ENCODE measurements around the gene C1R. TPM values are rescaled to one million over a fixed set of nuclear protein-coding genes. Genes with fewer than 3 reads are reported as not detected.

C1R gene
- total and polyA plus RNA-seq, 4 donors, result 268 to 525 (median 434) TPM

GRCh38 chr12:7127916-7128626 lies 35.8 kb upstream of the C1R start:
- Histone ChIP-seq H3K4me3 (no peak overlapping the region), H3K27me3 (ENCODE audit: control insufficient read depth in 3 of 3, insufficient read depth in 3 of 3, low read length in 2 of 3) (peaks cover 0 to 3% (median 2%) of the 10 kb centered on the region in 3 donors), H3K9me3 (ENCODE audit: control insufficient read depth in 4 of 4, insufficient read depth in 3 of 4, low read length in 3 of 4) (no peaks in the 10 kb centered on the region), H3K9ac (ENCODE audit: insufficient read depth in 1 of 2, low read length in 2 of 2) (no peak overlapping the region), H3K4me1 (ENCODE audit: control insufficient read depth in 5 of 5, insufficient read depth in 5 of 5, low read length in 5 of 5) (peaks cover 0 to 24% (median 21%) of the 10 kb centered on the region in 5 donors), H3K36me3 (ENCODE audit: control insufficient read depth in 4 of 4, insufficient read depth in 4 of 4, low read length in 4 of 4) (no peaks in the 10 kb centered on the region), H3K27ac (ENCODE audit: low read depth in 1 of 2, low read length in 1 of 2) (no peak overlapping the region)
- DNase-seq, result no peak
- TF ChIP-seq CTCF (IDR thresholded peaks at IDR 0.05; ENCODE audit: control extremely low read depth, extremely low read depth), result no peak
- no peak for ATAC-seq (ENCODE audit: insufficient read depth, low FRiP score)
- WGBS, 2 donors, result 81 to 89% methylated on average over 17 of the region's 17 CpGs

GRCh38 chr12:7125632-7126227 lies 33.5 kb upstream of the C1R start:
- Histone ChIP-seq H3K9ac (ENCODE audit: insufficient read depth in 1 of 2, low read length in 2 of 2) (no peak overlapping the region), H3K27ac (ENCODE audit: low read depth in 1 of 2, low read length in 1 of 2) (no peak overlapping the region), H3K36me3 (ENCODE audit: control insufficient read depth in 4 of 4, insufficient read depth in 4 of 4, low read length in 4 of 4) (no peaks in the 10 kb centered on the region), H3K27me3 (ENCODE audit: control insufficient read depth in 3 of 3, insufficient read depth in 3 of 3, low read length in 2 of 3) (peaks cover 0 to 3% (median 2%) of the 10 kb centered on the region in 3 donors), H3K4me3 (no peak overlapping the region), H3K4me1 (ENCODE audit: control insufficient read depth in 5 of 5, insufficient read depth in 5 of 5, low read length in 5 of 5) (peaks cover 0 to 26% (median 19%) of the 10 kb centered on the region in 5 donors), H3K9me3 (ENCODE audit: control insufficient read depth in 4 of 4, insufficient read depth in 3 of 4, low read length in 3 of 4) (no peaks in the 10 kb centered on the region)
- TF ChIP-seq CTCF (IDR thresholded peaks at IDR 0.05; ENCODE audit: control extremely low read depth, extremely low read depth), result no peak
- ATAC-seq (ENCODE audit: insufficient read depth, low FRiP score) (no peak), DNase-seq (no peak)
- 75 to 95% methylated on average over 4 of the region's 4 CpGs for WGBS, 2 donors

GRCh38 chr12:7123806-7124522 lies 31.7 kb upstream of the C1R start:
- Histone ChIP-seq H3K9ac (ENCODE audit: insufficient read depth in 1 of 2, low read length in 2 of 2) (no peak overlapping the region), H3K36me3 (ENCODE audit: control insufficient read depth in 4 of 4, insufficient read depth in 4 of 4, low read length in 4 of 4) (no peaks in the 10 kb centered on the region), H3K27ac (ENCODE audit: low read depth in 1 of 2, low read length in 1 of 2) (no peak overlapping the region), H3K4me3 (no peak overlapping the region), H3K4me1 (ENCODE audit: control insufficient read depth in 5 of 5, insufficient read depth in 5 of 5, low read length in 5 of 5) (peaks cover 0 to 14% (median 10%) of the 10 kb centered on the region in 5 donors), H3K27me3 (ENCODE audit: control insufficient read depth in 3 of 3, insufficient read depth in 3 of 3, low read length in 2 of 3) (peaks cover 0 to 3% (median 0%) of the 10 kb centered on the region in 3 donors), H3K9me3 (ENCODE audit: control insufficient read depth in 4 of 4, insufficient read depth in 3 of 4, low read length in 3 of 4) (no peaks in the 10 kb centered on the region)
- peak in 2 of 3 donors; percentile 15 to 55 for DNase-seq
- ATAC-seq (ENCODE audit: insufficient read depth, low FRiP score), result no peak
- WGBS, 2 donors, result 45 to 52% methylated on average over 11 of the region's 11 CpGs
- no peak for TF ChIP-seq CTCF (IDR thresholded peaks at IDR 0.05; ENCODE audit: control extremely low read depth, extremely low read depth)

Measured in lung (tissue), 12 donors.